BE2C (cell line): ENCODE data around the gene ANKRD13D.
"Not testable (repeated sequence)": the region's sequence is repeated elsewhere in the genome, so short reads cannot be mapped to it uniquely, and the experiment has no call there.

Experiments
- DNase-seq: peaks from one replicate; pipeline ENCODE4 v3.0.0-alpha.2; 2020
- H3K27me3 ChIP-seq: fragments of 250-450 bp; sonication (Bioruptor Pico); 2 replicates; pipeline ENCODE4 v1.5.1; 2020; ENCODE audit warnings: mild to moderate bottlenecking
- H3K36me3 ChIP-seq: fragments of 250-450 bp; sonication (Bioruptor Pico); 2 replicates; pipeline ENCODE4 v1.5.1; 2020; ENCODE audit warnings: mild to moderate bottlenecking
- H3K4me1 ChIP-seq: fragments of 250-450 bp; sonication (Bioruptor Pico); 2 replicates; pipeline ENCODE4 v1.5.1; 2020
- H3K4me3 ChIP-seq: 2 replicates; pipeline ENCODE4 v1.5.1; 2011; ENCODE audit warnings: low read depth, low read length
- H3K9me3 ChIP-seq: fragments of 250-450 bp; sonication (Bioruptor Pico); 2 replicates; pipeline ENCODE4 v1.5.1; 2020
- CTCF ChIP-seq: IDR thresholded peaks from 2 replicates; pipeline ENCODE4 v1.5.1; 2012; ENCODE audit warnings: mild to moderate bottlenecking, low read depth, low read length

The ANKRD13D gene

GRCh38 chr11:67314218-67314617, 25.1 kb downstream of the ANKRD13D start:
- TF ChIP-seq CTCF = no peak
- Histone ChIP-seq H3K9me3 (no peaks in the 10 kb centered on the region), H3K27me3 (no peaks in the 10 kb centered on the region), H3K4me1 (peaks cover 2% of the 10 kb centered on the region; the same call in 1 of the 2 replicates), H3K36me3 (no peaks in the 10 kb centered on the region), H3K4me3 (no peak overlapping the region)
- DNase-seq = no peak

- Histone ChIP-seq H3K4me1 (peaks cover 2% of the 10 kb centered on the region; the same call in 1 of the 2 replicates), H3K36me3 (no peaks in the 10 kb centered on the region), H3K9me3 (no peaks in the 10 kb centered on the region), H3K27me3 (no peaks in the 10 kb centered on the region), H3K4me3 (no peak overlapping the region)
- no peak for DNase-seq
- no peak for TF ChIP-seq CTCF
Measured at GRCh38 chr11:67315325-67315909, 26.3 kb downstream of the ANKRD13D start.

- H3K36me3 ChIP-seq = no peaks in the 10 kb centered on the region
- peak overlapping the region; percentile 85 for H3K4me3 ChIP-seq
- H3K9me3 ChIP-seq = no peaks in the 10 kb centered on the region
- no peak for TF ChIP-seq CTCF
- peaks cover 2% of the 10 kb centered on the region; the same call in 1 of the 2 replicates for H3K4me1 ChIP-seq
- no peak for DNase-seq
- H3K27me3 ChIP-seq = no peaks in the 10 kb centered on the region
Measured at GRCh38 chr11:67316882-67317204, 27.7 kb downstream of the ANKRD13D start.

- Histone ChIP-seq H3K4me3 (peak overlapping the region; percentile 85), H3K36me3 (no peaks in the 10 kb centered on the region), H3K27me3 (no peaks in the 10 kb centered on the region), H3K9me3 (no peaks in the 10 kb centered on the region), H3K4me1 (peaks cover 2% of the 10 kb centered on the region; the same call in 1 of the 2 replicates)
- TF ChIP-seq CTCF = peak; percentile 92
- peak; percentile 98 for DNase-seq
Measured at GRCh38 chr11:67317205-67317887, 28.2 kb downstream of the ANKRD13D start.

GRCh38 chr11:67317888-67318555, 28.9 kb downstream of the ANKRD13D start:
- H3K4me3 ChIP-seq = peak overlapping the region; percentile 85
- no peaks in the 10 kb centered on the region for H3K36me3 ChIP-seq
- H3K9me3 ChIP-seq = no peaks in the 10 kb centered on the region
- no peaks in the 10 kb centered on the region for H3K4me1 ChIP-seq
- no peak for TF ChIP-seq CTCF
- no peaks in the 10 kb centered on the region for H3K27me3 ChIP-seq
- no peak for DNase-seq

GRCh38 chr11:67318876-67319275, 29.8 kb downstream of the ANKRD13D start:
- H3K27me3 ChIP-seq, H3K4me1 ChIP-seq, H3K9me3 ChIP-seq, H3K36me3 ChIP-seq, DNase-seq: not testable (repeated sequence)
- H3K4me3 ChIP-seq = peak overlapping the region; percentile 85
